SKM-1 (cell line): ENCODE results near the gene DTHD1.

ENCODE experiments used
- DNase-seq: peaks from one replicate; lab custom pipeline; 2025; ENCODE audit not compliant: unreplicated experiment; lab: John Stamatoyannopoulos, UW

DTHD1 gene

DNA sequence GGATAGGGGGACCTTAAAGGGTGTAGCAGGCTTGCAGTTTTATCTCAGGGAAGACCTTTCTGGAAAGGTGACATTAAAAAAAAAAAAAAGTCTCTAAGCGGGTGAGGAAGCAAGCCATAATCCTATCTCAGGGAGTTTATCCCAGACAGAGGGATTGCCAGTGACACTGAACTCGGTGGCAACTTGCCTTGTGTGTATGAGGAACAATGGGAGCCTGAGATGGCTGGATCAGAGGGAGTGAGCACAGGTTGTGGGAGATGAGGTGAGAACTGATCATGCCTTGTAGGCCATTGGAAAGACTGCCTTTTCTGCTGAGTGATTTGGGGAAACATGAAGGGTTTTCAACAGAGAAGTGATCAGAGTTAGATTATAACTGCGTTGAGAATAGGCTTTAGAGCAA, 31.1 kb downstream of the DTHD1 start:
- DNase-seq = no peak

DNA sequence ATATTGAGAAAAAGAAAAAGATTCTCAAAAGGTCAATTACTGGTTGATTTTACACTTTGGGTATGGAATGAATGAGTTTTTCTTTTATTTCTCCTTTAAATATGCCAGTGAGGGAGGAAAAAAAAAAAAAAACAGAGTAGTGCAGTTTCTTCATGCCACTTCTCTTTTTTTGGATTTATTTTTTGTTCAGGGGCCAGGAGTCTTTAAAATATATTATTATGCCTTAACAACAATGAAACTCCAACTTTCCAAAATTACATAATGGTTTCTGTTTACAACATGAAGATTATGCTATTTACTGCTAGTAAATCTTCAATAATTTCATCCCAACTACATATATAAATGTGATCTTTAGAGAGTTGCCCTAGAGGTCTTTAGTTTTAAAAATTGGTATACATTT, 31.9 kb downstream of the DTHD1 start:
- peak; percentile 21 for DNase-seq

DNA sequence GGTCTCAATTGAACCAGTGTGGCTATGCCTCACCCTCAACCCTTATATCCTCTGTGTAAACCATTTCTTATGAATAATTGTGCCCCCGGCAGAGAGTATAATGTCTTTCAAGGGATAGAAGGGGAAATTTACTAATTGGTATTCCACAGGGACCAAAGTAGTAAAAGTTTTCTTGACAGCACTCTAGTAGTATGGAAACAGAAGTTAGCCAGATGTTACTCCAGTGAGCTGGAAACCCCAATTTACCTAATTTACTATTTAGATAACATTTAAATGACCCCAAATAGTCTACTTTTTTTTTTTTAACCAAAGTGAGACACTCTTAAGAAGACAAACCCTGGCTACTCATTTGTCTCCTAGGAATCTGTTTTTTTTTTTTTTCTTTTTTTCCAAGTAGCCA, 32.3 kb downstream of the DTHD1 start:
- no peak for DNase-seq

DNA sequence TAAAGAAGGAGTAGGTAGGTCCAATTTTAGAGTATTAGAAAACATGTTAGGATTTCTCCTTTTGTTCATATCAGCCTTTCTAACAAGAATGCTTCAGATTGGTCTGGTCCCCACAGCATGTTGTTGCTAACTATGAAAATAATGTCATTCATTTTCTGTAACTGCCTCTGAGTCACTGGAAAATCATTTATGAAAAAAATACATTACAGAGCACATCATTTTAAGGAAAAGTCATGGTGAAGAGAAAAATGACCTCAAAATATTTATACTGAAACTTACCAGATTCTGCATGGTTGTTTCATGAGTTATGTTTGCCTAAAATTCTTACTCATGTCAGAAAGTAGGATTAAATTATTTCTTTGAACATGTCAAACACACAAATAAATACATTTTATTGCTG, 35.2 kb downstream of the DTHD1 start:
- DNase-seq = no peak

DNA sequence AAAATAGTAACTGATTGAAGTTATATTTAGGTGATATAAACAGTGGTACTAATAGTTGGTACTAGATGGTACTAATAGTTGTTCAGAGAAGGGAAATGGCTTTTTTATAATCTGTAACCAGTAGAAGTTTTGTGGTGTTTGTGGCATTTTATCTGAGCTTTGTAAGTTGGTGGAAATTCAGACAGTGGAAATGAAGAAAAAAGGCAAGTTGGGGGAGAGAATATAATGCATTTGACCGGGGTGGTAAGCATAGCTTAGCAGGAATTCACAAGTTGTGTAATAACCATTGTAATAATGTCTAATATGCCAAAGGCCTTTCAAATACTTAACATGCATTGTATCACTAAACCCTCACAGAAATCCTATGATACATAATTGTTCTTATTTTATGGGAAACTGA, 36.3 kb downstream of the DTHD1 start:
- no peak for DNase-seq

DNA sequence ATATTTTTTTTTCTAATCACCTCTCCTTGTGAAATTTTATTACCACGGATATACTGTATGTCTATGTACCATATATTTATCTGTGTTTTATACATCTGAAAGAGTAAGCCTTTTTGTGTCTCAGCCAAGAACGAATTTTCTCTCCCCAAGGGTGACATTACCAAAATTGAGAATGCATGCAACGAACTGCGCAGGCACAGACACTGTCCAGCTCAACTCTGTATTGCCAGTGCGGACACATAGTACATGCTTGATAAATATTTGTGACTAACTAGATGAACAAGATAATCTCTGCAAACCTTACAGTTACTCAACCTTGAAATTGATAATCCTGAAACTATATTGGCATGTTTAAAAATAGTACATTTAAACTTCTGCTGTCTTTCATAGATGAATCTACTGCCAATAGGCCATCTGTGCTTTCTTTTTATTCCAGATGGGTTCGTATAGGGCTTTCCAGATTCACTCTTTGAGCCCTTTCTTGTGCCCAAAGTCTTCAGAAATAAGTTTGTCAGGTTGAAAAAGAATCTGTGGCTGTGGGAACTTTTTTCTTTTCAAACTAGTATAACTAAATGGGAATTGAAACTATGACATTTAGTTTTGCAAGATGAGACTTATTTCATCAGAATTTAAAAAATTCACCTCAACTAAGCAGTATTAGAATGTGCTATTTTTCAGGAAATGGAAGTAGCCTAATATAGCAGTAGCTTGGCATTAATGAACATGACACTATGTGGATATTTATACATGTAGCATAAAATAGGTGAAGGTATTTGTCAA, 38.9 kb downstream of the DTHD1 start:
- no peak for DNase-seq

DNA sequence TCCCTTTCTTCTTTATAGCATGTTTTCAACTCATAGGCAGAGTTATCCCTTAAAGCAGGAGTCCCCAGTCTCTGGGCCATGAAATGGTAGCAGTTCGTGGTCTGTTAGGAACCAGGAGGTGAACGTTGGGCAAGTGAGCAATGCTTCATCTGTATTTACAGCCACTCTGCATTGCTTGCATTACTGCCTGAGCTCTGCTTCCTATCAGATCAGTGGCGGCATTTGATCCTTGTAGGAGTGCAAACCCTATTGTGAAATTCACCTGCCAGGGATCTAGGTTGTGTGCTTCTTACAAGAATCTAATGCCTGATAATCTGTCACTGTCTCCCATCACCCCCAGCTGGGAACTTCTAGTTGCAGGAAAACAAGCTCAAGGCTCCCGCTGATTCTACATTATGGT, 39.8 kb downstream of the DTHD1 start:
- DNase-seq = no peak

DNA sequence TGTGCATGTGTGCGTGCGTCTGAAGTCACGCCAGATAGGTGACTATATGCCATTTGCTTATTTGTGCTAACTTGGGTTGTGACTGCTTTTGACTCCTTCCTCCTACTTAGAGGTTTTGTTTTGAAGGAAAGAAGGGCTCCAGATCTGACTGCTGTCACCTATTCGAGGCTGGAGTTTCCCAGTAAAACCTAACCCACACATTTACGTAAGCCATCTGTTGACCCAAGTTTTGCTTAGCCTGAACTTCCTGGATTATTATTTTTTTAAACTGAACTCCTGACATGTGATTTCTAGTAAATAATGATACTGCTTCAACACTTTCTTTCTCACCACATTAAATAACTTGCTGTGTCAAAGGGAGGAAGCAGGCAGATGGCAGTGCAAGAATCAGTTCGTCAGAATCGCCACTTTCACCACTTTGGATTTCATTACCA, 41.5 kb downstream of the DTHD1 start:
- no peak for DNase-seq

DNA sequence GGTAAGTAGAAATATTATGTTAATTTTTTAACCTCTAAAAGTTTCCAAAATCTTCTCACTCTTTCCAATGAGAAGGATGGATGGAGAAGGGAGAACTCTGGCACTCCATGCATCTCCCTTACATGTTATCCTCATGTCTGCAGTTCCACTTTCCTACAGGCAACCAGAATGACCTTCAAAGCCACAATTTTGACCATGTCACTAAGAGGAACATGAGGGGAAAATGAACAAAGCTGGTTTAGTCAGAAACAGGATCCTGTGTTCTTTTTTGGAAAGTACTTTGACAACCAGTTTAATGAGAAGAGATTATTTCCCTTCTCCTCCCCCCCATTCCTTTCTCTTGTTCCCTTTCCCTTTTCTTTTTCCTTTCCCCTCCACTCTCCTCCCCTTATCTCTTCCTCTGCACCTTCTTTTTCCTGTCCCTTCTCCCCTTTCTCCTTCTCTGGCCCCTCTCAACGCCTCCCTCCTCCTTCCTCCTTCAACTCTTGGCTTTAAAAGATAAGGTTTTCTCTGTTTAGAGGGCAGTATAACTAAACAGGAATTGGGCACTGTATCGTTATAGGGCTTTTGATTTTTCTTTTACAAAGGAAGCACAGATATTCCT, 42.5 kb downstream of the DTHD1 start:
- peak; percentile 11 for DNase-seq

DNA sequence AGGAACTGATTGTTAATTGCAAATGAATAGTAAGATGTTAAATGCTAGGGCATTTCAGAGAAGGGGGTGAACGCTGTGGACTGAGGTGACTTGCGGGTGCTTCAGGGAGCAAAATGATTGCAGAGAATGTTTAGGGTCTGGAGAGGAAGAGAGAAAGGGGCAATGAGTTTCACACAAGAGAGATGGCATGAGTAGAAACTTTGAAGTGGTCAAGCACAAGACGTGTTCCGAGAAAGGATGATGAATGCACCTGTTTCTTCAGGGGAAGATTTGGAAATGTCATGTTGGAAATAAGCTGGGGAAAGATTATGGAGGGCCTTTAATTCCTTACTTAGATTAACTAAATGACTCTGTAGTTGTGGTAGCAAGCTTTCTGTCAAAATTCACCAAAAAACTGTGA, 43.4 kb downstream of the DTHD1 start:
- no peak for DNase-seq

DNA sequence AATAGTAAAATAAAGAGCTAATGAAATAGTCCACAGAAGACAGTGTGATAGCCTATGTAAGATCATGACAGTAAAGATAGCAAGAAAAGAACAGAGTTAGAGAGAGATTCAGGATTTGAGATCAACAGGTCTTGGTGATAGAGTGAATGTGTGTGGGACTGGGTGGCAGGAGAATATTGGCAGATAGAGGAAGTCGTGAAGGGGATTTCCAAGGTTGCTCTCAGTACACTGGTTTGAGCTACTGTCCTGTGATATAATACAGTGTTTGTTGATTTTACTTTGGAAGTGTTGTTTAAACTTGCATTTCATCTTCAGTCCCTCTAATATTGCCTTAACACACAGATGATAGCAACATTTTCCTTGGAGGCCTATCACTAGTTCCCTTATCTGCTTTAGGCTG, 44.1 kb downstream of the DTHD1 start:
- peak; percentile 20 for DNase-seq

DNA sequence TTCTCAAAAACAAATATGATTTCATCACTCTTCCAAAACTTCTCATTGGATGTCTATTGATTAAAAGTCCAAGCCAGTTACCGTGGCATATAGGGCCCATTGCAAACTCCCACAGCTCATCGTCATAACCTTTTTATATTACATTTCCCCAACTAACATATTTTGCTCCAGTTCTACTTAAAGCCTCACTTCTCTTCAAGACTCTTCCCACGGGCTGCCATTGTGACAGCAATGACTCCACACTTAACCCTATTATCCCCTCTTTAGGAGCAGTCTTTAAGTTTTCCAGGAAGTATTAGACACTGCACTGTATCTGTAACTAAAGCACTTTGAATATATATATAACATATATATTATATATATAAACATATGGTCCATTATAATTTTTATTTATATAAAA, 44.5 kb downstream of the DTHD1 start:
- DNase-seq = no peak

DNA sequence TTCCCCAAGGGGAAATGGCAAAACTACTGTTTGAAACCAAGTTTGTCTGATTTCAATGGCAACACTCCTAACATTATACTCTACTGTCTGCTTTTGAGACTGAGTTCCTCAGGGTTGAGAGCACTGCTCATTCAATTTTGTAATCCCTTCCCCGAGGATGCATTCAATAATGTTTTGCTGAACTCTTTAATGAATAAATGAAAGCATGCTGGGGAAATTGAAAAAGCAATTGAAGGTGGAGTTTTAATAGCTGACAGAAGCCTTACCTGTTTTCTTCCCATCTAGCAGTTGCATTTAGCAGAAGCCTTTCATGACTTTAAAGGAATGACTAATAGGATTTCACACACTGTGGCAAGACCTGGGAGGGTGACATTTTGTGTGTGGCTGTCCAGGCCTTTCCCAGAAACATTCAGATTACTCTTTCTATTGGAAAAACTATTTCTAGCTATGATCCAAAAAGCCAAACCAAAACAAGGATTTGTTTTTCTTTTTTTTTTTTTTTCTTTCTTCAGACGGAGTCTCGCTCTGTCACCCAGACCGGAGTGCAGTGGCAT, 45.1 kb downstream of the DTHD1 start:
- DNase-seq = no peak

DNA sequence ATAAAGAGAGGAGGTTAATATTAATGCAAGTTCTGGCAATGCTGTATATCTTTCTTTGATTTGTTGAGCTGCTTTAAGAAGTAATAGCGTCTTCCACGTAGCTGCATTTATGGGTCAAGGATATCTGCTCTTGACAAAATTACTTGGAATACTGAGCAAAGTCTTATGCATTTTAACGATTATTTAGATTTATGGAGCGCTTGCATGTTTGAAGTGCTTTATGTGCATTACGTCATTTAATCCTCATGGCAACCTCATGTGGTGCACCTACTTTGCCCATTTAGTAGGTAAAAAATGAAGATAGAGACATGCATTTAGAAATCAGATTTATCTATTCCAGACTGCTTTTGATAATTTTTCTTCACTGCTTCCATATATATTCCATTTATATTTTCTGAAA, 46.0 kb downstream of the DTHD1 start:
- no peak for DNase-seq

DNA sequence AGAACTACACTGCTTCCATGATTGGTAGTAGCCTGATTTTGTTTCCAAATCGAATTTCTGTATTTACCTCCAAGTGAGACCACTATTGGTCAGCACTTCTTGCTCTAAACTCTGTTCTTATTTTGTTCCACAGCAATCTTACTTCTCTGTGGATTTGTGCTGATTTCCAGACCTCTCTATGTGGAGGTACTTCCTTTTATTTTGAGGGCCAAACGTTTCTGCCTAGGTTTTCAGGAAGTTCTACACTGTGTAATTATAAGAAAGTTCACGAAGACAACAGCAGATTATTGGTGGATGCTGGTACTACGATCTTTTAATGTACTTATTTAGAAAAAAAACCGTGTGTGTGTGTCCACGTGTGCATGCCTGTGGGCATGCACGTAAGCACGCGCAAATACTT, 46.7 kb downstream of the DTHD1 start:
- peak; percentile 47 for DNase-seq

DNA sequence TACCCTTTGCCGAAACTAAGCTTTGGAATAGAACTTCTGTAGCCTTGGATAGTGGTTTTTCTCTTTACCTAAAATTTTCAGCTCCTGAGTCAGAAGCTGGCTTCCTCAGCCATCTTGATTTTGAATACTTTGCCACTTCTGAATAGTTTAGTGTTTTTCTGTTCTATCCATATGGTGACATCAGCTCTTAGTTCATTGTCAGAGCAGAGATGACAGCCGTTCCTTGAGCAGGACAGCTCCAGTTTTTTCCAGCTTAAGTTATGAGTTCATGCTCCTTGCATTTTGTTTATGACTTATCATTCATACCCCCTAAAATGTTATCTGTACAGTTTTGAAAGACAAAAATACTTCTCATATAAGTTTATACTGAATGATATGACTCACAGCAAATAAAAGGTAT, 47.8 kb downstream of the DTHD1 start:
- no peak for DNase-seq

DNA sequence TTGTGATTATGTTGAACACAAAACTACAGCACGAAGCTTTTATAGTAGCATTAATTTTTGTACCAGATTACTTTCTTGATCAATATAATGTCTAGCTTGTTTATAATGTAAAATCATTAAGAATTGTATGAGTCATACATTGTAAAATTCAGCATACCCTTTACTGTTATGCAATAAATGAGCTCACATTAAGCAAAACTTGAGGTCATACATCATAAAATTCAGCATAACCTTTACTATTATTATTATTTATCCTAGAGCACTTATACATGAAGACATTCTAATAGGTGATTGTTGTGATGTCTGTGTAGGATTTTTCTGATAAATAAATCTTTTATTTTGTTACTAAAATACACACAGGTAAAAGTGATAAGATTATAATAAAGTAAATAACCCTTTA, 49.4 kb downstream of the DTHD1 start:
- DNase-seq = no peak

DNA sequence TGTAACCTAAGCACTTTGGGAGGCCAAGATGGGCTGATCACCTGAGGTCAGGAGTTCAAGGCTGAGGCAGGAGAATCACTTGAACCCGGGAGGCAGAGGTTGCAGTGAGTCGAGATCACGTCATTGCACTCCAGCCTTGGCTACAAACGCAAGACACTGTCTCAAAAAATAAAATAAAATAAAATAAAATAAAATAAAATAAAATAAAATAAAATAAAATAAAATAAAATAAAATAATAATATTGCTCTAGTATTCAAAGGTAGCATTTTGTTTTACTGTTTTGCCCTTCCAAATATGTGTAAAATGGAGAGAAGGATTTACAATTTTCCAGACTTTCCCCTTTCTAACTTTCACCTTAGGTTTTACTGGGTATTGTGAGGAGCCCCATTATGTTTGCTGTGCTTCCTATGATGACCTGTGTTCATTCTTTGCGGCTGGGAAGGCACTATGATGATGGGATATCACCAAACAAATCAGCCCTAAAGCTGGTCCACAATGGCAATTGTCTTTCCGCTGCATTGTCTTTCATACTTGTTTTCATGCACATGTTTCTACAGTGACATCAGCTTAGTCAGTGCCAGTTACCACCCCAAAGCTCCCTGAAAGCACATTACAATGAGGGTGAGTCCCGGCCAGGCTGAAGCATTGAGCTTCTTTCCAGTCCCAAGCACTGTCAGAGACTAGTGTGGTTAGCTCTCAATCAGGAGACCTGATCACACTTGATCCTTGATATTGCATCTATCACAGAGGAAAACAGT, 50.8 kb downstream of the DTHD1 start:
- DNase-seq = no peak

DNA sequence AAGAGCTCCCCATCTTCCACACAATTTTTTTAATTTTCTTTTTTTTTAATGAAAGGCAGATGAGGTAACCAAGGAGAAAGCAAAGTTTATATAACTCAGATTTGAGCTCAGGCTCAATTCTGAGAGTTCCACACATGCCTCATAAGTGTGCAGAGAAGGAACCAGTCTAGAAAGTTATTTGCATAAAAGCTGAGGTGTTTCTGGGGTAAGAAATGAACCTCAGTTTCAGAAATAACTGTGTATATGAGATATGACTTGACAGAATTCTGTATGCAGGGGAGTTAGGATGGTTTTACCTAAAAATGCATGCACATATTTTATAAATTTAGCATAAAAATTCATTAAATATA, 51.3 kb downstream of the DTHD1 start:
- no peak for DNase-seq

DNA sequence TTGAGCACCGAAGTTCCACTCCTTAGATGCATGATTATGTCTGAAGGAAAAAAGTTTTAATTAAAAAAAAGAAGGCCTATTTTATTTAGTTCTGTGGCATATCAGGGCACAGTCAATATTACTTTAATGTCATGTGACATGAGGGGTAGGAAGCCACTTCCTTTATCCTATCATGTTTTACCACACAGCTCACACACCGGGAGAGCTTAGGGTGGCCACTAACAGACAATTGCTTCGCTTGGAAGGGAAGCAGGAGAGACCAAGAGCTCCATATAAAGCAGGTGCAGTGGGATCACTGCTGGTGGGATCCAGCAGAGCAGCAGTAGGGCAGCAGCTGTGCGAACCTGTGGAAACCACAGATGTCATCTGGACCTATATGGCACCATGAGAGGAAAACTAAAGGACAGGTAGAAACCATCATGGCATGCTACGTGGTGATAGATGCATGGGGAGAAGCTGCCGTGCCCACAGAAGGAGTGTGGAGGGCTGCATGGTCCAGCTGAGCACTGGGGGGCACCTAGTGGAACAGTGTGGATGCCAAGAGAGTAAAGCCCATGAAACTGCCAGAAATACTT, 52.0 kb downstream of the DTHD1 start:
- no peak for DNase-seq

DNA sequence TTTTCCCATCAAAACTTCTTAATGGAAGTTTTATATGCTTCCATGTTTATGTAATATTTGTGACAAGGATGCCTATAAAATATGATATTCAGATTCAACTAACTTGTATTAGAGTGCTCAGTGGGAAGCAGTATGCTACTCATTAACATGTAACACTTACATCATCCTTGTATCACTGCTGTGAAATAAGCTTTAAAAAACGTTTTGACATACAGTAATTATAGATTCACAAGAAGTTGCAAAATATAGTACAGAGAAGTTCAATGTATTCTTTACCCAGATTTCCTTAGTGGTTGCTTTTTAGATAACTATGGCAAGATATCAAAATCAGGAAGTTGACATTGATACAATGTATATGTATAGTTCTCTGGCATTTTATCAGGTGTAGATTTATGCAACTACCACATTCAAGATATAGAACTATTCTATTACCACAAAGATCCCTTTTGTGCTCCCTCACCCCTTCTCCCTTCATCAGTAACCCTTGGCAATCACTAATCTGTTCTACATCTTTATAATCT, 56.3 kb downstream of the DTHD1 start:
- DNase-seq = no peak
